PFSK-1 (cell line): ENCODE measurements around the gene CPTP.

Experiments used
- FOXP2 ChIP-seq: optimal IDR thresholded peaks from 2 replicates; pipeline ENCODE3; 2011; ENCODE audit warnings: borderline replicate concordance, control low read depth, inconsistent platforms; ENCODE audit not compliant: insufficient read depth; ENCODE audit errors: extremely low read length, extremely low read depth
- POLR2AphosphoS5 ChIP-seq: IDR thresholded peaks from 2 replicates; pipeline ENCODE4 v1.6.1; 2012; ENCODE audit warnings: low read depth, mild to moderate bottlenecking, control low read depth, low read length, moderate library complexity
- SIN3A ChIP-seq: IDR thresholded peaks from 2 replicates; pipeline ENCODE4 v1.6.1; 2012; ENCODE audit warnings: mild to moderate bottlenecking, low read length, moderate library complexity, borderline replicate concordance; ENCODE audit not compliant: insufficient read depth
- TAF1 ChIP-seq: IDR thresholded peaks from 2 replicates; pipeline ENCODE4 v1.6.1; 2012; ENCODE audit warnings: low read length, control low read depth, borderline replicate concordance; ENCODE audit not compliant: insufficient read depth
- TF ChIP-seq, protein P1 (sequence below), 2 experiments: IDR thresholded peaks; 2 replicates each; pipeline versions ENCODE4 v1.6.1 to v1.8.0; 2011 to 2012; ENCODE audit warnings: low read depth in 2 of 2, low read length in 2 of 2, control low read depth in 1 of 2, inconsistent platforms in 1 of 2, mild to moderate bottlenecking in 1 of 2, moderate library complexity in 1 of 2; ENCODE audit not compliant: insufficient read depth in 1 of 2

The CPTP gene

DNA sequence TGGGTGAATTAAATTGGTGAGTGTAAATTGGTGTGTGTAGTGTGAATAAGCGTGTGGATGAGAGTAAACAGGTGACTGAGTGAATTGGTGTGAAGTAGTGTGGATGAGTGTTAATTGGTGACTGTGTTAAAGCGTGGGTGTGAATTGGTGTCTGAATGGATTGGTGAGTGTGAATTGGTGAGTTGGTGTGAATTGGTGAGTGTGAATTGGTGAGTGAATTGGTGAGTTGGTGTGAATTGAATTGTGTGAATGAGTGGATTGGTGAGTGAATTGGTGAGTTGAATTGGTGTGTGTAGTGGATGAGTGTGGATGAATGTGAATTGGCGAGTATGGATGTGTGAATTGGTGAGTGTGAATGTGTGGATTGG is 42.1 kb downstream of the CPTP start:
- TF ChIP-seq SIN3A = no peak
- TF ChIP-seq, protein P1, sequence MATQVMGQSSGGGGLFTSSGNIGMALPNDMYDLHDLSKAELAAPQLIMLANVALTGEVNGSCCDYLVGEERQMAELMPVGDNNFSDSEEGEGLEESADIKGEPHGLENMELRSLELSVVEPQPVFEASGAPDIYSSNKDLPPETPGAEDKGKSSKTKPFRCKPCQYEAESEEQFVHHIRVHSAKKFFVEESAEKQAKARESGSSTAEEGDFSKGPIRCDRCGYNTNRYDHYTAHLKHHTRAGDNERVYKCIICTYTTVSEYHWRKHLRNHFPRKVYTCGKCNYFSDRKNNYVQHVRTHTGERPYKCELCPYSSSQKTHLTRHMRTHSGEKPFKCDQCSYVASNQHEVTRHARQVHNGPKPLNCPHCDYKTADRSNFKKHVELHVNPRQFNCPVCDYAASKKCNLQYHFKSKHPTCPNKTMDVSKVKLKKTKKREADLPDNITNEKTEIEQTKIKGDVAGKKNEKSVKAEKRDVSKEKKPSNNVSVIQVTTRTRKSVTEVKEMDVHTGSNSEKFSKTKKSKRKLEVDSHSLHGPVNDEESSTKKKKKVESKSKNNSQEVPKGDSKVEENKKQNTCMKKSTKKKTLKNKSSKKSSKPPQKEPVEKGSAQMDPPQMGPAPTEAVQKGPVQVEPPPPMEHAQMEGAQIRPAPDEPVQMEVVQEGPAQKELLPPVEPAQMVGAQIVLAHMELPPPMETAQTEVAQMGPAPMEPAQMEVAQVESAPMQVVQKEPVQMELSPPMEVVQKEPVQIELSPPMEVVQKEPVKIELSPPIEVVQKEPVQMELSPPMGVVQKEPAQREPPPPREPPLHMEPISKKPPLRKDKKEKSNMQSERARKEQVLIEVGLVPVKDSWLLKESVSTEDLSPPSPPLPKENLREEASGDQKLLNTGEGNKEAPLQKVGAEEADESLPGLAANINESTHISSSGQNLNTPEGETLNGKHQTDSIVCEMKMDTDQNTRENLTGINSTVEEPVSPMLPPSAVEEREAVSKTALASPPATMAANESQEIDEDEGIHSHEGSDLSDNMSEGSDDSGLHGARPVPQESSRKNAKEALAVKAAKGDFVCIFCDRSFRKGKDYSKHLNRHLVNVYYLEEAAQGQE (IDR thresholded peaks at IDR 0.05; ENCODE audit: insufficient read depth in 1 of 2, low read depth in 2 of 2, low read length in 2 of 2) = no peak
- TF ChIP-seq FOXP2 = no peak
- TF ChIP-seq POLR2AphosphoS5 = no peak
- TF ChIP-seq TAF1 = no peak

DNA sequence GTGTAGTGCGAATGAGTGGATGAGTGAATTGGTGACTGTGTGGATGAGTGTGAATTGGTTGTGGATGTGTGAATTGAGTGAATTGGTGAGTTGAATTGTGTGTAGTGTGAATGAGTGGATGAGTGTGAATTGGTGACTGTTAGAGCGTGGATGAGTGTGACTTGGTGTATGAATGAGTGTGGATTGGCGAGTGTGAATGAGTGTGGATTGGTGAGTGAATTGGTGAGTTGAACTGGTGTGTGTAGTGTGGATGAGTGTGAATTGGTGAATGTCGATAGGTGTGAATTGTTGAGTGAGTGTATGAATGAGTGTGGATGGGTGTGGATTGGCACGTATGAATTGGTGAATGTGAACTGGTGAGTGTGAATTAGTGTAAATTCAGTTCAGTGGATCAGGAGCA is 42.7 kb downstream of the CPTP start:
- no peak for TF ChIP-seq FOXP2
- TF ChIP-seq TAF1 = no peak
- TF ChIP-seq SIN3A = no peak
- TF ChIP-seq POLR2AphosphoS5 = no peak
- TF ChIP-seq, protein P1 (IDR thresholded peaks at IDR 0.05; ENCODE audit: insufficient read depth in 1 of 2, low read depth in 2 of 2, low read length in 2 of 2) = no peak

GRCh38 chr1:1370771-1371300 is 46.2 kb downstream of the CPTP start:
- TF ChIP-seq POLR2AphosphoS5 (no peak), TAF1 (no peak), SIN3A (no peak), FOXP2 (no peak)
- TF ChIP-seq, protein P1 (IDR thresholded peaks at IDR 0.05; ENCODE audit: insufficient read depth in 1 of 2, low read depth in 2 of 2, low read length in 2 of 2) = no peak

DNA sequence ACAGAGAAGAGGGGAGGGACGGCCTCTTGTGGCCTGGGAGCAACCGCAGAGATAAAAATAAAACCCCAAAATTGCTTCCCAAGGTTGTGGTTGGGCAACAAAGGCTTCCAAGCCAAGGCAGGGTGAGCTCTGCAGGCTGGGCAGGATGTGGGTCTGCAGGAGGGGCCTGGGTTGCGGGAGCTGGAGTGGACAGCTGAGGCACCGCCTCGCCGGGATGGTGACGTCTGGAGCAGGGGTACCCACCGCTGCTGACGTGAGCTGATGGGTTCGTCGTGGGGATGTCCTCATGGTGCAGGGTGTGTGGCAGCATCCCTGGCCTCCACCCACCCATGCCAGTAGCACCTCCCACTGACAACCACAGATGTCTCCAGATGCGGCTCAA is 46.8 kb downstream of the CPTP start:
- TF ChIP-seq TAF1 (no peak), FOXP2 (no peak), SIN3A (no peak), POLR2AphosphoS5 (peak; percentile 2; the same call in 1 of the 2 replicates)
- TF ChIP-seq, protein P1 (IDR thresholded peaks at IDR 0.05; ENCODE audit: insufficient read depth in 1 of 2, low read depth in 2 of 2, low read length in 2 of 2) = no peak
